GM19463 (cell line): ENCODE measurements around the gene PDE6D.
A peak's percentile ranks its signal among the peaks of the same experiment; 100 is the strongest.

Experiments
- ATAC-seq: cut with Tn5 transposase; IDR thresholded peaks from one replicate; pipeline ENCODE4 v1.9.1; 2021; ENCODE audit warnings: mild to moderate bottlenecking, moderate library complexity; ENCODE audit not compliant: unreplicated experiment

PDE6D gene

GRCh38 chr2:231708773-231709635 lies 72.1 kb downstream of the PDE6D start:
- no peak for ATAC-seq

GRCh38 chr2:231707927-231708772 lies 72.9 kb downstream of the PDE6D start, which contains the start of gene PTMA:
TSS of gene PTMA (plus strand) at chr2:231708525. CDS start at chr2:231708707, 182 bp downstream.
- peak; percentile 66 for ATAC-seq

- ATAC-seq, result no peak
Observed at GRCh38 chr2:231707625-231707926, 73.5 kb downstream of the PDE6D start.

GRCh38 chr2:231706731-231707624 lies 74.1 kb downstream of the PDE6D start:
- peak; percentile 32 for ATAC-seq

- ATAC-seq, result no peak
Observed at GRCh38 chr2:231704017-231704416, 77.1 kb downstream of the PDE6D start.

- ATAC-seq, result no peak
Observed at GRCh38 chr2:231701456-231702373, 79.4 kb downstream of the PDE6D start.

GRCh38 chr2:231699006-231699405 lies 82.1 kb downstream of the PDE6D start:
- ATAC-seq, result no peak

GRCh38 chr2:231696004-231696367 lies 85.1 kb downstream of the PDE6D start:
- no peak for ATAC-seq

GRCh38 chr2:231693956-231694355 lies 87.1 kb downstream of the PDE6D start:
- no peak for ATAC-seq

- ATAC-seq, result no peak
Observed at GRCh38 chr2:231692847-231693246, 88.2 kb downstream of the PDE6D start.

- ATAC-seq, result no peak
Observed at GRCh38 chr2:231691251-231691772, 89.8 kb downstream of the PDE6D start.

GRCh38 chr2:231689124-231689893 lies 91.8 kb downstream of the PDE6D start:
- no peak for ATAC-seq

GRCh38 chr2:231688719-231689118 lies 92.4 kb downstream of the PDE6D start:
- no peak for ATAC-seq

- no peak for ATAC-seq
Observed at GRCh38 chr2:231687961-231688360, 93.1 kb downstream of the PDE6D start.

- ATAC-seq, result peak; percentile 78
Observed at GRCh38 chr2:231687133-231687852, 93.8 kb downstream of the PDE6D start.

- no peak for ATAC-seq
Observed at GRCh38 chr2:231686192-231687100, 94.6 kb downstream of the PDE6D start.
